GM10847 (cell line): ENCODE results near the gene WASL.

Experiments used
- POLR2A ChIP-seq: IDR thresholded peaks from 2 replicates; pipeline ENCODE4 v1.6.1; 2011; ENCODE audit not compliant: insufficient read length; ENCODE audit errors: extremely low read depth

The WASL gene

GRCh38 chr7:123746931-123747488 is 1.8 kb downstream of the WASL start:
- TF ChIP-seq POLR2A: no peak

- TF ChIP-seq POLR2A: no peak
These were observed 2.7 kb downstream of the WASL start for GRCh38 chr7:123746055-123746454.

GRCh38 chr7:123745437-123745836 is 3.4 kb downstream of the WASL start:
- no peak for TF ChIP-seq POLR2A

- no peak for TF ChIP-seq POLR2A
These were observed 4.4 kb downstream of the WASL start for GRCh38 chr7:123744416-123744815.

- TF ChIP-seq POLR2A: no peak
These were observed 6.9 kb downstream of the WASL start for GRCh38 chr7:123741940-123742339.

- no peak for TF ChIP-seq POLR2A
These were observed 10.0 kb downstream of the WASL start for GRCh38 chr7:123738808-123739207.

- no peak for TF ChIP-seq POLR2A
These were observed 10.4 kb downstream of the WASL start for GRCh38 chr7:123738356-123738755.

- TF ChIP-seq POLR2A: no peak
These were observed 13.3 kb downstream of the WASL start for GRCh38 chr7:123735539-123735938.

- TF ChIP-seq POLR2A: no peak
These were observed 14.3 kb downstream of the WASL start for GRCh38 chr7:123734498-123734897.

GRCh38 chr7:123732413-123733091 is 16.3 kb downstream of the WASL start:
- no peak for TF ChIP-seq POLR2A

GRCh38 chr7:123729218-123729578 is 19.6 kb downstream of the WASL start:
- TF ChIP-seq POLR2A: no peak

GRCh38 chr7:123727071-123727837 is 21.5 kb downstream of the WASL start:
- TF ChIP-seq POLR2A: no peak

GRCh38 chr7:123725586-123726171 is 23.1 kb downstream of the WASL start:
- TF ChIP-seq POLR2A: no peak

- TF ChIP-seq POLR2A: no peak
These were observed 24.0 kb downstream of the WASL start for GRCh38 chr7:123724817-123725253.

- no peak for TF ChIP-seq POLR2A
These were observed 24.9 kb downstream of the WASL start for GRCh38 chr7:123723913-123724312.

- no peak for TF ChIP-seq POLR2A
These were observed 29.5 kb downstream of the WASL start for GRCh38 chr7:123719197-123719721.
